ENCODE results near the gene SPTAN1. TPM values are rescaled to one million over a fixed set of nuclear protein-coding genes. Genes with fewer than 3 reads are reported as not detected.

The SPTAN1 gene
- total RNA-seq, 6 experiments from 2014 or later = 74.6 to 141 (median 98.6) TPM

DNA sequence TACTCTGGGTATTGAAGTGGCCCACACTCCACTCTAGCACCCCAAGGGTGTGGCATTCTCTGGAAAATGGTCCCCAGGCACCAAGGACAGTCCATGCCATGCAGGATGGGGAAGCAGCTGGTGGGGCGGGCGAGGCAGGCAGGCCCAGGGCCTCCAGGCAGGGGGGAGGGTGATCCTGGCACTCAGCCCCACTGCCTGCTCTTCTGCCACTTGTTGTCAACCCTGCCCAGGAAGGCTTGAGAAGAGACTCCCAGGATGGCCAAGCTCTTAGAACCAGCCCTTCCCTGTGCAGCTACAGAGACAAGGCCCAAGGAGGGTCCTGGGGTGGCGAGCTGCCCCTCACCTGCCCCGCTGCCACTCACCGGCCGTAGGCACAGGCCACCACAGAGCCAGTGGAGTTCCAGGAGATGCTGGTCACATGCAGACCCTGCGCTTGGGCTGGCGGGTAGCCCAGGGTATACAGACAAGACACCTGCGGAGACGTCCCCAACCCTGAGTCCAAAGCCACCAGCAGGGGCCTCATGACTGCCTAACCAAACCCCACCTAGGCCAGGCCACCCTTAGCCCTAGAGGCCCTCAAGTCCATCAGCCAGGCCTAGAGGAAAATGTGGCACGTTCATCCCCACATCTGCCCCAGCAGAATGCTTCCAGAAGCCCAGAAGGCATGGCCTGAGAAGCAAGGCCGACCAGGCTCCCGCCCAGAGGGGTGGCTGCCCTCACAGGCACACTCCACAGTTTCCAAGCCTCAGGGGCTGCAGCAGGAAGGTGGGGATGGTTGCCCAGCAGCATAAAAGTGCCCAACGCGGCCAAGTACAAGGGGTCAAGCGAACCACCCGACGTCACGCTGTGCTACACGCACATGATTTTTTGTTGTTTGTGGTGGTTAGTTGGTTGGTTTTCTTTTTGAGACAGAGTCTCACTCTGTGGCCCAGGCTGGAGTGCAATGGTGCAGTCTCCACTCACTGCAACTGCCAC lies 84.5 kb downstream of the SPTAN1 start:
- TF ChIP-seq POLR2A (IDR thresholded peaks at IDR 0.05) = no peak
- TF ChIP-seq, protein P1, sequence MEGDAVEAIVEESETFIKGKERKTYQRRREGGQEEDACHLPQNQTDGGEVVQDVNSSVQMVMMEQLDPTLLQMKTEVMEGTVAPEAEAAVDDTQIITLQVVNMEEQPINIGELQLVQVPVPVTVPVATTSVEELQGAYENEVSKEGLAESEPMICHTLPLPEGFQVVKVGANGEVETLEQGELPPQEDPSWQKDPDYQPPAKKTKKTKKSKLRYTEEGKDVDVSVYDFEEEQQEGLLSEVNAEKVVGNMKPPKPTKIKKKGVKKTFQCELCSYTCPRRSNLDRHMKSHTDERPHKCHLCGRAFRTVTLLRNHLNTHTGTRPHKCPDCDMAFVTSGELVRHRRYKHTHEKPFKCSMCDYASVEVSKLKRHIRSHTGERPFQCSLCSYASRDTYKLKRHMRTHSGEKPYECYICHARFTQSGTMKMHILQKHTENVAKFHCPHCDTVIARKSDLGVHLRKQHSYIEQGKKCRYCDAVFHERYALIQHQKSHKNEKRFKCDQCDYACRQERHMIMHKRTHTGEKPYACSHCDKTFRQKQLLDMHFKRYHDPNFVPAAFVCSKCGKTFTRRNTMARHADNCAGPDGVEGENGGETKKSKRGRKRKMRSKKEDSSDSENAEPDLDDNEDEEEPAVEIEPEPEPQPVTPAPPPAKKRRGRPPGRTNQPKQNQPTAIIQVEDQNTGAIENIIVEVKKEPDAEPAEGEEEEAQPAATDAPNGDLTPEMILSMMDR (IDR thresholded peaks at IDR 0.05) = no peak
- H3K4me3 ChIP-seq = no peak overlapping the region

DNA sequence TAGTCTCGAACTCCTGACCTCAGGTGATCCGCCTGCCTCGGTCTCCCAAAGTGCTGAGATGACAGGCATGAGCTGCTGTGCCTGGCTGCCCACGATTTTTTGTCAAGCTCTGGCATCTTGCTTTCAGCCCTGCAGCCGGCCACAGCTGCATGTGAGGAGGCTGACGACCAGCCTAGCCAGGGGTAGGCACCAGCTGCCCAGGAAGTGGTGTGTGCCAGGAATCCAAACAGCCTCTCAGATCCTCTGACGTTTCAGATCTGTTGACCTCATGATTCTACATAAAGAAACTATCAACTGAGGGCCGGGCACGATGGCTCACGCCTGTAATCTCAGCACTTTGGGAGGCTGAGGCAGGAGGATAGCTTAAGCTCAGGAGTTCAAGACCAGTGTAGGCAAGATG lies 85.3 kb downstream of the SPTAN1 start:
- DNase-seq = no peak
- Histone ChIP-seq H3K27ac (no peak overlapping the region), H3K4me1 (peaks cover 0 to 12% (median 3%) of the 10 kb centered on the region in 4 donors), H3K4me3 (no peak overlapping the region), H3K27me3 (no peaks in the 10 kb centered on the region), H3K9me3 (no peaks in the 10 kb centered on the region), H3K36me3 (peaks cover 0 to 16% (median 5%) of the 10 kb centered on the region in 4 donors)
- 65% methylated on average over 4 of the region's 10 CpGs for WGBS (ENCODE audit: insufficient coverage, low coverage, low lambda C conversion rate, missing lambda C conversion rate)
- intact Hi-C loops (cut with DNase I) = loop anchor here (10.0 kb wide), 2 partner anchors 143 to 203 kb away; no protein-coding TSS in a partner anchor
- TF ChIP-seq POLR2A (IDR thresholded peaks at IDR 0.05) = no peak
- TF ChIP-seq, protein P1 (IDR thresholded peaks at IDR 0.05) = no peak
- no peak for ATAC-seq

More for the DNA sequence above, 84.5 kb downstream of the SPTAN1 start:
- whole genome bisulfite sequencing (ENCODE audit: insufficient coverage, low coverage, low lambda C conversion rate, missing lambda C conversion rate) = 81% methylated on average over 4 of the region's 20 CpGs
- no peaks in the 10 kb centered on the region for H3K9me3 ChIP-seq
- H3K4me1 ChIP-seq = peaks cover 0 to 12% (median 3%) of the 10 kb centered on the region in 4 donors
- ATAC-seq (no peak), DNase-seq (peak in 1 of 3 donors; percentile 57)
- H3K27ac ChIP-seq = peak overlapping the region in 1 of 3 donors; percentile 80
- intact Hi-C loops (cut with DNase I) = loop anchor here (10.0 kb wide), 2 partner anchors 142 to 202 kb away; no protein-coding TSS in a partner anchor
- peaks cover 0 to 24% (median 12%) of the 10 kb centered on the region in 4 donors for H3K36me3 ChIP-seq
- no peaks in the 10 kb centered on the region for H3K27me3 ChIP-seq

DNA sequence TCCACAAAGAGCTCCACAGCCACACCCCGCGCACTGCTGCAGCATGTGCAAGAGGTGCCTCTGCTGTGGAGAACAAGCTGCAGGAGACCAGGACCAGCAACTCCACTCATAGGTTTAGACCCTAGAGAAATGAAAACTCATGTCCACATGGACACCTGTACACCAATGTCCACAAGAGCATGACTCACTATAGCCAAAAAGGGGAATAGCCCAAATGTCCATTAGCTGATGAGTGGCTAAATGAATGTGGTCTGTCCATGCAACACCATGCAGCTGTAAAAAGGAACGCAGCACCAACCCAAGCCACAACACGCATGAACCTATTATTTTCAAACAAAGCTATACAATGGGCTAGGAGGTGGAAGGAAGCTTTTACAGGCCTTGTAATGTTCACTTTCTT lies 86.2 kb downstream of the SPTAN1 start:
- Histone ChIP-seq H3K27ac (no peak overlapping the region), H3K27me3 (no peaks in the 10 kb centered on the region), H3K4me1 (peaks cover 0 to 12% (median 3%) of the 10 kb centered on the region in 4 donors), H3K9me3 (no peaks in the 10 kb centered on the region), H3K4me3 (no peak overlapping the region), H3K36me3 (peaks cover 0 to 8% (median under 1%) of the 10 kb centered on the region in 4 donors)
- intact Hi-C loops (cut with DNase I) = loop anchor here (10.0 kb wide), 2 partner anchors 144 to 204 kb away; no protein-coding TSS in a partner anchor
- TF ChIP-seq POLR2A (IDR thresholded peaks at IDR 0.05) = no peak
- TF ChIP-seq, protein P1 (IDR thresholded peaks at IDR 0.05) = no peak
- 100% methylated on average over 4 of the region's 4 CpGs for WGBS (ENCODE audit: insufficient coverage, low coverage, low lambda C conversion rate, missing lambda C conversion rate)
- ATAC-seq (no peak), DNase-seq (no peak)

DNA sequence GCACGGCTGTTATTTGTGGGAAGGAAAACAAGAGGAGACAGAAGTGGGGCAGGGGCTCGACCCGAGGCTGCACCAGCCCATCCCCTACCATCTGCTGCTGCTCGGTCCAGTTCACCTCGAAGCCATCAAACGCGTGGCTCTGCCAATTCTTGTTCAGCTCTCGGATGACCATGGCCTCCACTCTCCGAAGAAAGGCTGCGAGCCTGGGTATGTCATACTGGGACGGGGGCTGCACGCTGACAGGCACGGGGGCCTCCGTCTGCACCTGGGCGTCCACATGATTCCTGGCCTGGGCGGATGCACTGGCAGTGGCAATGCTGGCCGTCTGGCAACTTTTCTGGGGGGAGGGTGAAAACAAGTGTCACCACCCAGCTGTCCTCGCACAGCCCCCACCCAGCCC lies 88.2 kb downstream of the SPTAN1 start:
- H3K4me1 ChIP-seq = peaks cover 0 to 2% (median 0%) of the 10 kb centered on the region in 4 donors
- no peaks in the 10 kb centered on the region for H3K36me3 ChIP-seq
- no peak overlapping the region for H3K27ac ChIP-seq
- no peak for TF ChIP-seq POLR2A (IDR thresholded peaks at IDR 0.05)
- TF ChIP-seq, protein P1 (IDR thresholded peaks at IDR 0.05) = no peak
- no peak overlapping the region for H3K4me3 ChIP-seq
- WGBS (ENCODE audit: insufficient coverage, low coverage, low lambda C conversion rate, missing lambda C conversion rate) = 86% methylated on average over 6 of the region's 18 CpGs
- no peak for DNase-seq
- H3K27me3 ChIP-seq = no peaks in the 10 kb centered on the region
- no peak for ATAC-seq
- intact Hi-C loops (cut with DNase I) = no loop called here
- H3K9me3 ChIP-seq = no peaks in the 10 kb centered on the region

Data from right lobe of liver (tissue), 6 donors.